ENCODE data around the gene THRB. TPM values are rescaled to one million over a fixed set of nuclear protein-coding genes. Genes with fewer than 3 reads are reported as not detected.
A peak's percentile ranks its signal among the peaks of the same experiment; 100 is the strongest.

The THRB gene
- total and polyA plus RNA-seq, 9 of the 15 experiments (the other 6 are each of a cell fraction or from before 2014, with no cell fraction given), result 1.7 to 14.9 (median 6.9) TPM

- peak; percentile 70; the same call in 1 of the 2 replicates for TF ChIP-seq ETS1 (conservative IDR thresholded peaks at IDR 0.05; ENCODE audit: control insufficient read depth, low read depth, low read length)
- TF ChIP-seq KDM1A (IDR thresholded peaks at IDR 0.05), result no peak
- no peak for TF ChIP-seq MYC (IDR thresholded peaks at IDR 0.05; ENCODE audit: low read depth, low read length)
- TF ChIP-seq MYC (CRISPR knock-in tag; IDR thresholded peaks at IDR 0.05; ENCODE audit: borderline replicate concordance, low read depth), result no peak
- no peak for TF ChIP-seq CBFB (CRISPR knock-in tag; IDR thresholded peaks at IDR 0.05)
- TF ChIP-seq FOXJ3 (CRISPR knock-in tag; IDR thresholded peaks at IDR 0.05), result no peak
- TF ChIP-seq ATF3 (IDR thresholded peaks at IDR 0.05), result no peak
- TF ChIP-seq ATF3 (CRISPR knock-in tag; conservative IDR thresholded peaks at IDR 0.05), result no peak
- TF ChIP-seq FOXP1 (CRISPR knock-in tag; IDR thresholded peaks at IDR 0.05), result 0 out of 2 replicates have a peak, but pooled peaks have one; percentile 6
- peak; percentile 44 for TF ChIP-seq U2AF1 (optimal IDR thresholded peaks at IDR 0.05; ENCODE audit: low read depth, low read length)
- peak; percentile 62 for TF ChIP-seq SUPT5H (IDR thresholded peaks at IDR 0.05)
- no peak for TF ChIP-seq ZNF436 (CRISPR knock-in tag; IDR thresholded peaks at IDR 0.05)
- TF ChIP-seq GABPA (tag; conservative IDR thresholded peaks at IDR 0.05; ENCODE audit: low read depth), result no peak
- no peak for TF ChIP-seq ZSCAN29 (IDR thresholded peaks at IDR 0.05)
- TF ChIP-seq UBTF (IDR thresholded peaks at IDR 0.05; ENCODE audit: borderline replicate concordance in 1 of 2, low read depth in 2 of 2, low read length in 2 of 2), result peak; percentile 77 to 85; a peak in 2 of 4 replicates
- TF ChIP-seq ELF1 (tag; IDR thresholded peaks at IDR 0.05), result peak; percentile 83
- TF ChIP-seq ZNF347 (CRISPR knock-in tag; IDR thresholded peaks at IDR 0.05; ENCODE audit: low read depth), result no peak
- TF ChIP-seq ZNF707 (CRISPR knock-in tag; conservative IDR thresholded peaks at IDR 0.05), result no peak
- no peak for TF ChIP-seq TCF3 (CRISPR knock-in tag; IDR thresholded peaks at IDR 0.05)
- no peak for TF ChIP-seq NR2F6 (CRISPR knock-in tag; IDR thresholded peaks at IDR 0.05)
- no peak for TF ChIP-seq DLX4 (CRISPR knock-in tag; IDR thresholded peaks at IDR 0.05)
- no peak for TF ChIP-seq ZNF780A (CRISPR knock-in tag; IDR thresholded peaks at IDR 0.05)
- TF ChIP-seq ZFP1 (CRISPR knock-in tag; IDR thresholded peaks at IDR 0.05), result no peak
- no peak for TF ChIP-seq THRAP3 (IDR thresholded peaks at IDR 0.05; ENCODE audit: borderline replicate concordance)
Observed at GRCh38 chr3:24521420-24522145, 26.9 kb upstream of the THRB start (continued).

Data from K562 (cell line).